GM10266 (cell line): ENCODE results near the gene PYGL.

ENCODE experiments used
- DNase-seq: peaks from one replicate; pipeline ENCODE4 v3.0.0; 2012; ENCODE audit errors: extremely low spot score
- CTCF ChIP-seq: IDR thresholded peaks from 2 replicates; pipeline ENCODE4 v1.5.1; 2012; ENCODE audit warnings: mild to moderate bottlenecking, low read depth; ENCODE audit not compliant: control insufficient read depth, insufficient read depth; ENCODE audit errors: missing control alignments

Gene PYGL

DNA sequence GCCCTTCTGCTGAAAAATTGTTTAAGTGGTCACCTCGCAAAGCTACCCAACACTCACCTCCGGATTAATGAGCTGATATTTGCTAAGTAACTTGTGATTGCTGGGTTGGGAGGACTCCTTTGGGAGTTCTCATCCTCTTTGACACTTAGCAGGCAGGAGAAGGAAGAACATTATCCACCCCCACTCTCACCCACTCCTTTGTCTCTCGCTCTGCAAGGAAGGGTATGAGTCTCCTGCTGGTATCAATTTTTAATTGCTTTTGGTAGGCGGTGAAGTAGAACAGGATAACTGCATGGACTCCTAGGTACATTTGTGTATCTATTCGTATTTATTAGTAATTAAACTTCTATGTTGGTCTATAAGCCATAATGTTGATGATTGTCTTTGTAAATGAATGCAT, 79.3 kb downstream of the PYGL start:
- no peak for DNase-seq
- no peak for TF ChIP-seq CTCF

- DNase-seq: no peak
- TF ChIP-seq CTCF: no peak
Measured at GRCh38 chr14:50864237-50864636, 80.0 kb downstream of the PYGL start.

GRCh38 chr14:50862036-50862570, 82.2 kb downstream of the PYGL start:
- no peak for DNase-seq
- TF ChIP-seq CTCF: no peak

- peak; percentile 82 for DNase-seq
- peak; percentile 79 for TF ChIP-seq CTCF
Measured at GRCh38 chr14:50860478-50861086, 83.7 kb downstream of the PYGL start.

GRCh38 chr14:50859296-50859624, 85.0 kb downstream of the PYGL start:
- no peak for DNase-seq
- TF ChIP-seq CTCF: no peak

DNA sequence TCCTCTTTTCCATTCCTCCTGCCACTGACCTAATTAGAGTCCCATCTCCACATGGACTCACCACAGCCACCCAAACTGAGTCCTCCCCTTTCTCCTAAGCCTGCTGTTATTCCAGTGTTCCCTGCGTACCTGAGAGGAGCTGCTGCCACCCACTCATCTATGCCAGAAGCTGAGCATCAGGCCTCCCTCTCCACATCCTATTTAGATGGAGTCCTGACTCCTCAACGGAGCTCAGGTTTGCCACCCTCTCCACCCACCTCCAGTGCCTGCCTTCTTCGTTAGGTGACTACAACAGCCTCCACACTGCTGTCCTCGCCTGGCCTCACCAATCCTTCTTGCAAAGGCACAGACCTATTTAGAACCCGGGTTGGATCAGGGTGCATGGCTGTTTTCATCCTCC, 87.6 kb downstream of the PYGL start:
- TF ChIP-seq CTCF: no peak
- no peak for DNase-seq

- no peak for DNase-seq
- no peak for TF ChIP-seq CTCF
Measured at GRCh38 chr14:50855558-50855957, 88.7 kb downstream of the PYGL start.
